IPS-18a (cell line): ENCODE data around the gene NFIB.

Experiments
- H3K27ac ChIP-seq: one replicate; pipeline ENCODE4 v1.5.1; 2013; ENCODE audit warnings: low read length
- H3K27me3 ChIP-seq: one replicate; pipeline ENCODE4 v1.6.1; 2013; ENCODE audit warnings: mild to moderate bottlenecking, low read length; ENCODE audit not compliant: control insufficient read depth, insufficient read depth
- H3K36me3 ChIP-seq: one replicate; pipeline ENCODE4 v1.6.1; 2013; ENCODE audit warnings: low read depth, low read length; ENCODE audit not compliant: control insufficient read depth
- H3K4me1 ChIP-seq: one replicate; pipeline ENCODE4 v1.6.1; 2013; ENCODE audit warnings: low read depth, low read length; ENCODE audit not compliant: control insufficient read depth
- H3K4me3 ChIP-seq: one replicate; pipeline ENCODE4 v1.5.1; 2013; ENCODE audit warnings: low read length
- H3K9ac ChIP-seq: one replicate; pipeline ENCODE4 v1.6.1; 2013; ENCODE audit warnings: mild to moderate bottlenecking, low read length, moderate library complexity
- H3K9me3 ChIP-seq: one replicate; pipeline ENCODE4 v1.6.1; 2013; ENCODE audit warnings: low read depth, low read length; ENCODE audit not compliant: control insufficient read depth

The NFIB gene

DNA sequence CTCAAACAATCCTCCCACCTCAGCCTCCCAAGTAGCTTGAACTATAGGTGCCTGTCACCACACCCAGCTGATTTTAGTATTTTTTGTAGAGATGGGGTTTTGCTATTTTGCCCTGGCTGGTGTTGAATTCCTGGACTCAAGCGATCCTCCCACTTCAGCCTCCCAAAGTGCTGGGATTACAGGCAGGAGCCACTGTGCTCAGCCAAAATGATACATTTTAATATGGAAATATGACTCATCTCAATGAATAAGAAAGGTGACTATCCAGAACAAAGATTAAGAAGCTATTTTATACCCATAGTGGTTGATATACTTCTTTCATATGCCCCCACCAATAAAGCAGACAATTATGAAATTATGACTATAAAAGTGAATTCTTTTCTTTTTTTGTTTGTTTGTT is 166.2 kb downstream of the NFIB start:
- Histone ChIP-seq H3K4me3 (no peak overlapping the region), H3K9ac (no peak overlapping the region), H3K27ac (no peak overlapping the region), H3K9me3 (no peaks in the 10 kb centered on the region), H3K4me1 (no peaks in the 10 kb centered on the region), H3K27me3 (no peaks in the 10 kb centered on the region), H3K36me3 (no peaks in the 10 kb centered on the region)

DNA sequence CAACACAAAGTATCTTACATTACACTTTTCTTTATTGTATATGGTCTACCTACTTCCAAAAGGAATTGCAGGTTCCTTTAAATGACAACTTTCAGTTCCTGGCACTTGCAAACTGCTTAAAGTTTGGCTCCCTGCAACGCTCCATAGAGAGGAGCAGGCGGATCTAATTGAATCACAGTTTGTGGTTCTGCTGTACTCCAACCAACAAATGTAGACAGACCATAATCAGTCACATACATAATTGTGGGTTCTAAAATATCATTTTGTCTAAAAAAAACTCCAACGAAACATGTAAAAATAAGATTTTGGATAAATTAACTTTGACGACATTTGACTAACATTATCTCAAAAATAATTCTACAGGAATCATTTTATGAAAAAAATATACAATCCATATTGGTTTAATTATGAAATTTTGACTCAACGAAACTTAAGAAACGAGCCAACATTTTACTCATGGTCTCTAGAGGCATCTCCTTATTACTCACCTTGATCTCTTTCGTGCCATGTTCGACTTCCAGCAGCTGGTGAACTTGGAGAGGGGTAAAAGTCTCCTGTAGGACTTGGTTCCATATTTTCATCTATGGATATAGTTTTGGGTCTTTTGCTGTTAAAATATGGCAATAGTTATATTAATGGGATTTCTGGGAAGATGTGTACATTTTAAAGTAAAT is 167.6 kb downstream of the NFIB start:
- H3K9me3 ChIP-seq = no peaks in the 10 kb centered on the region
- H3K27ac ChIP-seq = no peak overlapping the region
- H3K27me3 ChIP-seq = no peaks in the 10 kb centered on the region
- H3K36me3 ChIP-seq = no peaks in the 10 kb centered on the region
- H3K4me3 ChIP-seq = no peak overlapping the region
- no peaks in the 10 kb centered on the region for H3K4me1 ChIP-seq
- H3K9ac ChIP-seq = no peak overlapping the region

DNA sequence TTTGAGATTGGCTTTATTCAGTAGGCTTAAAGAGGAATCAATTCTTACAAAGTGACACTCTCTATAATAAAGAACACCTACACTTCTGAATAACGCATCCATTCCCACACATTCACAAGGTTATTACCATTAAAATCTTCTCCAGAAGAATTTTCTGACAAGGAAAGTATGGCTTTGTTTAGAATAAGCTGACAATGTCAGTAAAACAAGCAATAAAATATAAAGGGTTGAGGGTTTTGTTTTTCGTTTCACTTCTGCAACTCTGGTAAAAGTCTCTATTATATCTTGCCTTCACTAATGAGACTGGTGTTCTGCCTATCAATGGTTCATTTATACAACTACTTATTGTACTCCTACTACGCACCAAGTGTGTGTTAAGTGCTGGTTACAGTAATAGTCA is 169.7 kb downstream of the NFIB start:
- no peaks in the 10 kb centered on the region for H3K9me3 ChIP-seq
- H3K27ac ChIP-seq = no peak overlapping the region
- no peaks in the 10 kb centered on the region for H3K4me1 ChIP-seq
- no peaks in the 10 kb centered on the region for H3K36me3 ChIP-seq
- H3K27me3 ChIP-seq = no peaks in the 10 kb centered on the region
- no peak overlapping the region for H3K9ac ChIP-seq
- no peak overlapping the region for H3K4me3 ChIP-seq

DNA sequence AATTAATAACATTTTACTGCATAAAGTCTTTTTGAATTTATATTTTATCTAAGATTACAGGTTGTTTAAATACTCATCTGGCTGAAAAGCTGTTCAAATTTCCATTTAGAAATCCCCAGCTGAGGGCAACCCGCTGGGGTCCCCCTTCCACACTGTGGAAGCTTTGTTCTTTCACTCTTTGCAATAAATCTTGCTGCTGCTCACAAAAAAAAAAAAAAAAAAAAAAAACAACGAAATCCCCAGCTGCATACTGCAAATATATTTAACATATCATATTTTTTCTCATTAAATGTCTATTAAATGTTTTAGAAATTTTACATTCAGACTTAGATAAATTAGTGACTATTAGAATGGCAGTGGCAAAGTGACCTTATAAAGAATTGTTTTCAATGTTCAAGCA is 172.2 kb downstream of the NFIB start:
- no peaks in the 10 kb centered on the region for H3K36me3 ChIP-seq
- no peak overlapping the region for H3K4me3 ChIP-seq
- no peak overlapping the region for H3K9ac ChIP-seq
- no peaks in the 10 kb centered on the region for H3K9me3 ChIP-seq
- no peaks in the 10 kb centered on the region for H3K4me1 ChIP-seq
- H3K27me3 ChIP-seq = no peaks in the 10 kb centered on the region
- no peak overlapping the region for H3K27ac ChIP-seq

DNA sequence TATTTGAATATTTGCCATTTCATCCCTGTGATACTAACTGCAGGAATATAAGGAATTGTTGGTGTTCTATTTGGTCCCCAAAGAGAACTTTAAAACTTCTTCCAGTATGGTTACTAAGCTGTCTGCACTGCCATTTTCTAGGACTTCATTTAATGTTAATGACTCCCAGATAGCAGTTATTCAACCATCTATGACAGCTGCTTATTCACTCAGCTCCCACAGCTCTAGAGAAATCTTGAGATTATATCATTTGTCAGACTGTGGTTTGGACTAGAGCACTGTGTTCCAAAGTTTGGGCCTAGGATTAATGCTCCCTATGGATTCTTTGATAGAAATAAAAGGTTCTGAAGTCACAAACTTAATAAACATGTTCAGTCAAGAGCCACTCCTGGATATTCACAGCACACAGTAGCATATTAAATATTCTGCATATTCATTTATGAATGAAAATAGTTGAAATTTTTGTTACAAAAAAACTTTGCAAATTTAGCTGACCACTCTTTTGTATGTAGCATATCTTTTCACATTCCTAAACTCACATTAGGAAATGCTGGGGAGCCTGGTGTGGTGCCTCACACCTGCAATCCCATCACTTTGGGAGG is 173.7 kb downstream of the NFIB start:
- H3K9ac ChIP-seq = no peak overlapping the region
- no peaks in the 10 kb centered on the region for H3K27me3 ChIP-seq
- H3K4me3 ChIP-seq = no peak overlapping the region
- no peaks in the 10 kb centered on the region for H3K4me1 ChIP-seq
- H3K27ac ChIP-seq = no peak overlapping the region
- no peaks in the 10 kb centered on the region for H3K9me3 ChIP-seq
- no peaks in the 10 kb centered on the region for H3K36me3 ChIP-seq

DNA sequence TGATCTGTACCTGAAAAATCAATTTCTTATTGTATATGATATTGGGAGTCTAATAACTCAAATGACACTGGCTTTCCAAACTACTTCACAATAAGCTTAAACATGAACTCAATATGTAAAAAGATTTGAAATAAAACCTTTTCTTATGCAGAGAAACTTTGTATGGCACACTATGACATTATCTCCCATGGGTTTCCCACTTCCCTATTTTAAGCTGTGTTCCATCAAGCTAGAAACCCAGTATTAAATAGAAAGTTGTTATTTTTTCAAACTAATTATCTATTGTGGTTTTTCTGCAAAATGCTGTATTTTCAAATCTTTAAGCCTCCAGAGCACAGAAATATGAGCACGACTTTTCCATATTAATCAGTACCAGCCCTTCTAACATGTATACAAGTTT is 174.7 kb downstream of the NFIB start:
- Histone ChIP-seq H3K36me3 (no peaks in the 10 kb centered on the region), H3K4me1 (no peaks in the 10 kb centered on the region), H3K9me3 (no peaks in the 10 kb centered on the region), H3K4me3 (no peak overlapping the region), H3K27me3 (no peaks in the 10 kb centered on the region), H3K27ac (no peak overlapping the region), H3K9ac (no peak overlapping the region)

DNA sequence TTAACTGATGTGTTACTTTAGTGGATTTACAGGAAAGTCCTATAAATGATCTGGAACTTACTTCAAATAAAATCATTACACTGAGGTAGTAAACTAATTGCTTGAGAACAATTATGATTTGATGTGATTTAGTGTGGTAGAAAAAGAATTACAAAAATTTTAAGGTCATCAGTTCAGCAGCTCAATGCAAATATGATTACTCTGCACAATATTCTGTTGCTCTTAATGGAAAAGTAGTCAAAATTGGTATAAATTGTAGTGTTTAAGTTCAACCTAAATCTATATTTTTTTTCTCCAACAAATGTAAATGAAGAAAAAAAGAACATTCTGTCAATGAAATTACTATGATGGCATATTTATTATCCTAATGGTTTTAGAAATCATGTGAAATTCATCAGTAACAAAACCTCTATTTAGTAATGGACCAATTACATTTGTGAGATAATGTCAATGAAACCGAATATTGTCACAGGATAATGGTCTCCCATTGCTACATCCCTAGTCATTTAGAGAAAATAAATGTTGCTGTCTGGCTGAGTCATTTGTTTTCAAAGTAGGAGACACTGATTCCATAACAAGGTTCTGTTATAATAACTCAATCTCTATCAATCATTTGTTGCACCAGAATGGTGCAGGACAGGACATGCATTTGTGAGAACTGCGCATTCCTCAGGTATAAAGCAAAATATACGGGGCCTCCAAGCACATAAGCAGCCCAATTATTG is 177.1 kb downstream of the NFIB start:
- no peaks in the 10 kb centered on the region for H3K9me3 ChIP-seq
- H3K27ac ChIP-seq = no peak overlapping the region
- no peaks in the 10 kb centered on the region for H3K36me3 ChIP-seq
- H3K27me3 ChIP-seq = no peaks in the 10 kb centered on the region
- H3K4me3 ChIP-seq = no peak overlapping the region
- H3K4me1 ChIP-seq = no peaks in the 10 kb centered on the region
- no peak overlapping the region for H3K9ac ChIP-seq

DNA sequence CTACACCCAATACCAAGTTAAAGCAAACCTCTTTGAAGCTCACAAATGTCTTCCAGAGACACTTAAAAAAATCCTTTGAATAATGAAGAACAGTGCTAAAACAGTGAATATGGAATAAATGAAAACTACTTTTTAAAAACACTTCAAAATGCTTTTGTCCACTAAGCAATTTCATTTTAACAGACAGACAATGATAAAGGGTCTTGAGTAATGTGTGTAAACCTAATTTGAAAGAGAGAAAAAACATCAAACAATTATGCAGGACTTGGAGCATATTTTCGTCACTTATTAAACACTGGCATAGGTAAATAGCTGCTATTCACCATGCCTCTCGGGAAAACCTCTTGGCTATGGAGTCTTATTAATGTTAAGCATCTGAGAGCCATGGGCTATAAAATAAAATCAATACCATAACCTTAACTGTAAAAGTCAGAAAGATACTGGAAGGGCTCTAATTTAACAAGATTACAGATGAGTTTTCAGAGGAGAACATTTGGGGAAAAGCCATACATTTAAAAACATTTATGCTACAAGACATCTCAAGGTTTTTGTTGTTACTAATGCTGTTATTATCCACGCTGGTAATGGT is 177.8 kb downstream of the NFIB start:
- Histone ChIP-seq H3K36me3 (no peaks in the 10 kb centered on the region), H3K4me3 (no peak overlapping the region), H3K27me3 (no peaks in the 10 kb centered on the region), H3K9ac (no peak overlapping the region), H3K4me1 (no peaks in the 10 kb centered on the region), H3K9me3 (no peaks in the 10 kb centered on the region), H3K27ac (no peak overlapping the region)

DNA sequence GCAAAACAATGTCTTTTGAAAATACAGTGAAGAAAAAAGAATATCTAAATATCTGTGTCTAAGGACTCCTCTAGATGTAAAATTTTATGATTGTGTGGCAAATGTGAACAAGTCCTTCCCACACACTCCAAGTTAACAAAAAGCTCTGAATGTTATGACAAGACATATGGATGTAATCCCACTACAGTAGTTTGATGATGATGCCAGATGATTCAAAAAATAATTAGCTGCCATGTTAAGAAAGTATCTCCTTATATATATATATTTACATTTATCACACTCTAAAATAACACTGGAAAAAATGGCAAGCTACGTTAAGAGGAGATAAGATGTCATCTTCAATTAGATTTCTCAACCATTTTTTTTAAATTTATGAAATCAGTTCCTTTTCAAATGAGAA is 178.5 kb downstream of the NFIB start:
- Histone ChIP-seq H3K27ac (no peak overlapping the region), H3K27me3 (no peaks in the 10 kb centered on the region), H3K9ac (no peak overlapping the region), H3K9me3 (no peaks in the 10 kb centered on the region), H3K4me3 (no peak overlapping the region), H3K36me3 (no peaks in the 10 kb centered on the region), H3K4me1 (no peaks in the 10 kb centered on the region)

DNA sequence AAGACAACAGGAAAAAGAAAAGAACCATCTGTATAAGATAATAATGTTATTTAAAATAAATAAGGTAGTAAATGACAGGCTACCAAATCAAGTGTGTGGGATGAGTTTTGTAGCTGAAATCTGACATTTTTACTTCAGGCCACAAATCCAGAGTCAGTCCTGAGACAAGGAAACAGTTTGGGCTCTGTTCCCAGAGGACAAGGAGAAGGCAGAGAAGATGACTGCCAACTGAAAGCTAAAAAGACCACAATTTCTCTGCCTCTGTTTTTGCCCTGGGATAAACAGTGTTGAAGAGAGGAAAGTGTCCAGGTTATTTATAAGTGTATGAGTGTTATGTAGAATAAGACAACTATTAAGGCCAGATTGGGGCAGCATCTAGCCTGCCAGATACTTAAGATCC is 180.5 kb downstream of the NFIB start:
- no peaks in the 10 kb centered on the region for H3K27me3 ChIP-seq
- H3K27ac ChIP-seq = no peak overlapping the region
- no peak overlapping the region for H3K9ac ChIP-seq
- H3K9me3 ChIP-seq = no peaks in the 10 kb centered on the region
- no peak overlapping the region for H3K4me3 ChIP-seq
- no peaks in the 10 kb centered on the region for H3K36me3 ChIP-seq
- H3K4me1 ChIP-seq = no peaks in the 10 kb centered on the region

DNA sequence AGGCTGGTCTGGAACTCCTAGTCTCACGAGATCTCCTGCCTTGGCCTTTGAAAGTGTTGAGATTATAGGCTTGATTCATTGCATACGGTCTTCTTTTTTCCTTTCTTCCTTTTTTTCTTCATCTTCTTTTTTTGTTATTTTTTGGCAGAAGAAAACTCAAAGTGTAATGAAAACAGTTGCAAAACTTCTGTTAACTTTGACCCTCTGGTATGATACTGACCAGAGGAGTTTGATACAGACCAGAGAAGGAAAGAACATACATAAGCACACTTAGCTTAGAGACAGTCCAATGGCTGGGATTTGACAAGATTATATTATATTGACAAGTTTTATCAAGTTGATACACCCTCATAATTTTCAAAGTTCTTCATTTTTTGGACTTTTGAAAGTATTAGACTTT is 181.2 kb downstream of the NFIB start:
- H3K9me3 ChIP-seq = no peaks in the 10 kb centered on the region
- H3K4me3 ChIP-seq = no peak overlapping the region
- no peaks in the 10 kb centered on the region for H3K27me3 ChIP-seq
- H3K27ac ChIP-seq = no peak overlapping the region
- H3K9ac ChIP-seq = no peak overlapping the region
- no peaks in the 10 kb centered on the region for H3K4me1 ChIP-seq
- no peaks in the 10 kb centered on the region for H3K36me3 ChIP-seq
